ENCODE results near the gene MCM9. TPM values are rescaled to one million over a fixed set of nuclear protein-coding genes. Genes with fewer than 3 reads are reported as not detected.

MCM9 gene
- total RNA-seq, 1 experiment from 2014 or later: 14.4 TPM

DNA sequence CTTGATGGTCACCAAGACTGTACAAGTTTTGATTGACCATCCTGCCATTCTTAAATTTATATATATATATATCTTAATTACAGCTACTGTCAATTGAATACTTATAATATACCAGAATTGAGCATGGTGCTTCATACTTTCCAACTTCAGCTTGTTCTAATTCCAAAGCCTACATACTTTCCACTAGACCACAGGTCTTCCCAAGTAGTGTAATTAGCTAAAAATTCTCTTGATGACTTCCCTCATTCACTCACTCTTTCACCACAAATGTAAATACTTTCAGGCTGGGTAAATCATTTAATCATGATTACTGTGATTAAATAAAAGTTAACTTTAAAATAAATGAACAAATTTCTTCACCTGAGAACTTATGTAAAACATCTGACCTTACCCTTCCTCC, 37.6 kb downstream of the MCM9 start:
- Mint-ChIP-seq H3K9me3 (ENCODE audit: unreplicated experiment) (no peaks in the 10 kb centered on the region), H3K4me1 (ENCODE audit: low read depth, unreplicated experiment) (no peaks in the 10 kb centered on the region), H3K4me3 (ENCODE audit: unreplicated experiment) (no peak overlapping the region), H3K27me3 (ENCODE audit: insufficient read depth, unreplicated experiment) (no peaks in the 10 kb centered on the region), H3K36me3 (ENCODE audit: insufficient read depth, unreplicated experiment) (peaks cover 44% of the 10 kb centered on the region), H3K27ac (ENCODE audit: unreplicated experiment) (no peak overlapping the region)
- Histone ChIP-seq H3K36me3 (ENCODE audit: control insufficient read depth, insufficient read depth, low read length) (no peaks in the 10 kb centered on the region), H3K9me3 (no peaks in the 10 kb centered on the region), H3K27me3 (replicated peaks; ENCODE audit: control insufficient read depth, insufficient read depth, low read length) (no peaks in the 10 kb centered on the region), H3K4me1 (peaks cover 6% of the 10 kb centered on the region; the same call in 1 of the 2 replicates), H3K4me3 (ENCODE audit: low read depth, low read length) (no peak overlapping the region)
- ChIA-PET POLR2A (interaction anchor here (0.6 kb wide), 1 partner anchor 332 kb away, joined by 3 read pairs; no protein-coding TSS in a partner anchor), CTCF (no interaction called here)
- TF ChIP-seq, protein P1, sequence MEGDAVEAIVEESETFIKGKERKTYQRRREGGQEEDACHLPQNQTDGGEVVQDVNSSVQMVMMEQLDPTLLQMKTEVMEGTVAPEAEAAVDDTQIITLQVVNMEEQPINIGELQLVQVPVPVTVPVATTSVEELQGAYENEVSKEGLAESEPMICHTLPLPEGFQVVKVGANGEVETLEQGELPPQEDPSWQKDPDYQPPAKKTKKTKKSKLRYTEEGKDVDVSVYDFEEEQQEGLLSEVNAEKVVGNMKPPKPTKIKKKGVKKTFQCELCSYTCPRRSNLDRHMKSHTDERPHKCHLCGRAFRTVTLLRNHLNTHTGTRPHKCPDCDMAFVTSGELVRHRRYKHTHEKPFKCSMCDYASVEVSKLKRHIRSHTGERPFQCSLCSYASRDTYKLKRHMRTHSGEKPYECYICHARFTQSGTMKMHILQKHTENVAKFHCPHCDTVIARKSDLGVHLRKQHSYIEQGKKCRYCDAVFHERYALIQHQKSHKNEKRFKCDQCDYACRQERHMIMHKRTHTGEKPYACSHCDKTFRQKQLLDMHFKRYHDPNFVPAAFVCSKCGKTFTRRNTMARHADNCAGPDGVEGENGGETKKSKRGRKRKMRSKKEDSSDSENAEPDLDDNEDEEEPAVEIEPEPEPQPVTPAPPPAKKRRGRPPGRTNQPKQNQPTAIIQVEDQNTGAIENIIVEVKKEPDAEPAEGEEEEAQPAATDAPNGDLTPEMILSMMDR (IDR thresholded peaks at IDR 0.05; ENCODE audit: insufficient read depth in 1 of 2, low read depth in 1 of 2, low read length in 1 of 2, severe bottlenecking in 1 of 2, unreplicated experiment in 1 of 2): no peak
- BruUV-seq (replicated peaks): no TSS peak
- no peak for DNase-seq
- intact Hi-C loops (cut with micrococcal nuclease; ENCODE audit: unreplicated experiment): no loop called here

- Mint-ChIP-seq H3K9me3 (ENCODE audit: unreplicated experiment) (no peaks in the 10 kb centered on the region), H3K4me3 (ENCODE audit: unreplicated experiment) (peak overlapping the region; percentile 81), H3K4me1 (ENCODE audit: low read depth, unreplicated experiment) (no peaks in the 10 kb centered on the region), H3K27me3 (ENCODE audit: insufficient read depth, unreplicated experiment) (no peaks in the 10 kb centered on the region), H3K36me3 (ENCODE audit: insufficient read depth, unreplicated experiment) (peaks cover 36% of the 10 kb centered on the region), H3K27ac (ENCODE audit: unreplicated experiment) (peak overlapping the region; percentile 63)
- no TSS peak for BruUV-seq (replicated peaks)
- POLR2A ChIA-PET: no interaction called here
- no peaks in the 10 kb centered on the region for H3K36me3 ChIP-seq (ENCODE audit: control insufficient read depth, insufficient read depth, low read length)
- H3K9me3 ChIP-seq: no peaks in the 10 kb centered on the region
- H3K4me1 ChIP-seq: peaks cover 6% of the 10 kb centered on the region; the same call in 1 of the 2 replicates
- DNase-seq: no peak
- CTCF ChIA-PET: interaction anchor here (0.8 kb wide), 1 partner anchor 214 kb away, joined by 4 read pairs; no protein-coding TSS in a partner anchor
- TF ChIP-seq, protein P1 (IDR thresholded peaks at IDR 0.05; ENCODE audit: insufficient read depth in 1 of 2, low read depth in 1 of 2, low read length in 1 of 2, severe bottlenecking in 1 of 2, unreplicated experiment in 1 of 2): peak; percentile 40 to 52
- intact Hi-C loops (cut with micrococcal nuclease; ENCODE audit: unreplicated experiment): no loop called here
- H3K27me3 ChIP-seq (replicated peaks; ENCODE audit: control insufficient read depth, insufficient read depth, low read length): no peaks in the 10 kb centered on the region
- no peak overlapping the region for H3K4me3 ChIP-seq (ENCODE audit: low read depth, low read length)
These were observed 38.4 kb downstream of the MCM9 start for GRCh38 chr6:118896339-118897136.

- H3K36me3 ChIP-seq (ENCODE audit: control insufficient read depth, insufficient read depth, low read length): no peaks in the 10 kb centered on the region
- ChIA-PET POLR2A (no interaction called here), CTCF (interaction anchor here (0.8 kb wide), 1 partner anchor 215 kb away, joined by 4 read pairs; no protein-coding TSS in a partner anchor)
- peak overlapping the region; percentile 63 for H3K27ac Mint-ChIP-seq (ENCODE audit: unreplicated experiment)
- no peaks in the 10 kb centered on the region for H3K27me3 ChIP-seq (replicated peaks; ENCODE audit: control insufficient read depth, insufficient read depth, low read length)
- no peaks in the 10 kb centered on the region for H3K9me3 Mint-ChIP-seq (ENCODE audit: unreplicated experiment)
- intact Hi-C loops (cut with micrococcal nuclease; ENCODE audit: unreplicated experiment): loop anchor here (2.0 kb wide), 2 partner anchors 39 to 215 kb away; partner anchors contain the start of gene MCM9
- H3K4me3 Mint-ChIP-seq (ENCODE audit: unreplicated experiment): peak overlapping the region; percentile 81
- no peaks in the 10 kb centered on the region for H3K9me3 ChIP-seq
- DNase-seq: no peak
- H3K4me3 ChIP-seq (ENCODE audit: low read depth, low read length): peak overlapping the region; percentile 95
- TF ChIP-seq, protein P1 (IDR thresholded peaks at IDR 0.05; ENCODE audit: insufficient read depth in 1 of 2, low read depth in 1 of 2, low read length in 1 of 2, severe bottlenecking in 1 of 2, unreplicated experiment in 1 of 2): no peak
- H3K4me1 Mint-ChIP-seq (ENCODE audit: low read depth, unreplicated experiment): no peaks in the 10 kb centered on the region
- H3K27me3 Mint-ChIP-seq (ENCODE audit: insufficient read depth, unreplicated experiment): no peaks in the 10 kb centered on the region
- H3K4me1 ChIP-seq: peaks cover 6% of the 10 kb centered on the region; the same call in 1 of the 2 replicates
- H3K36me3 Mint-ChIP-seq (ENCODE audit: insufficient read depth, unreplicated experiment): peaks cover 34% of the 10 kb centered on the region
- BruUV-seq (replicated peaks): no TSS peak
These were observed 39.1 kb downstream of the MCM9 start for GRCh38 chr6:118895859-118896258.
